BLaER1 treated with 17β-estradiol and CSF1 and Interleukin-3, amounts not matched to agents 10 nM and 100 nM (cell line): Measurements from ENCODE around the gene PLB1.

Experiments
- H3K27ac ChIP-seq, 11 experiments: shearing (Covaris generic); formaldehyde crosslinking; 2 replicates each; pipeline ENCODE4 v1.8.1; 2022
- H3K27me3 ChIP-seq, 11 experiments: shearing (Covaris generic); formaldehyde crosslinking; 2 replicates each; pipeline ENCODE4 v1.8.1; 2022
- H3K36me3 ChIP-seq, 11 experiments: shearing (Covaris generic); formaldehyde crosslinking; 2 replicates each; pipeline ENCODE4 v1.8.1; 2022
- H3K4me1 ChIP-seq, 10 experiments: shearing (Covaris generic); formaldehyde crosslinking; 2 replicates each; pipeline ENCODE4 v1.8.1; 2022
- H3K4me2 ChIP-seq, 11 experiments: shearing (Covaris generic); formaldehyde crosslinking; 2 replicates each; pipeline ENCODE4 v1.8.1; 2022
- H3K4me3 ChIP-seq, 10 experiments: shearing (Covaris generic); formaldehyde crosslinking; 2 replicates each; pipeline ENCODE4 v1.8.1; 2022
- H3K9ac ChIP-seq, 11 experiments: shearing (Covaris generic); formaldehyde crosslinking; 2 replicates each; pipeline ENCODE4 v1.8.1; 2022
- H3K9me3 ChIP-seq, 11 experiments: shearing (Covaris generic); formaldehyde crosslinking; replicated peaks in 1 of 11; 2 replicates each; pipeline ENCODE4 v1.8.1; 2022
- H4K20me1 ChIP-seq, 11 experiments: shearing (Covaris generic); formaldehyde crosslinking; 2 replicates each; pipeline ENCODE4 v1.8.1; 2022
- Cebpa-rat ChIP-seq, 11 experiments: shearing (Covaris generic); IDR thresholded peaks; 2 replicates each; pipeline ENCODE4 v1.8.1; 2022

The PLB1 gene

GRCh38 chr2:28588292-28588670 lies 92.4 kb downstream of the PLB1 start:
- no peak for TF ChIP-seq Cebpa-rat (IDR thresholded peaks at IDR 0.05)
- no peak overlapping the region for H3K9ac ChIP-seq
- H3K27me3 ChIP-seq: no peaks in the 10 kb centered on the region
- peak overlapping the region; percentile 57 to 75 (median 66) for H3K4me2 ChIP-seq
- H3K9me3 ChIP-seq: no peaks in the 10 kb centered on the region
- H3K27ac ChIP-seq: peak overlapping the region in 3 of 11 experiments; percentile 0 to 27 (median 26); a peak in 1 of 22 replicates
- H4K20me1 ChIP-seq: no peaks in the 10 kb centered on the region
- H3K36me3 ChIP-seq: no peaks in the 10 kb centered on the region
- peaks cover 28 to 62% (median 35%) of the 10 kb centered on the region in 10 experiments for H3K4me1 ChIP-seq
- H3K4me3 ChIP-seq: no peak overlapping the region

GRCh38 chr2:28589746-28590463 lies 94.0 kb downstream of the PLB1 start:
- H3K27me3 ChIP-seq: no peaks in the 10 kb centered on the region
- H3K9me3 ChIP-seq: no peaks in the 10 kb centered on the region
- no peaks in the 10 kb centered on the region for H4K20me1 ChIP-seq
- peaks cover 26 to 58% (median 30%) of the 10 kb centered on the region in 10 experiments for H3K4me1 ChIP-seq
- no peak overlapping the region for H3K4me3 ChIP-seq
- no peak overlapping the region for H3K27ac ChIP-seq
- no peak overlapping the region for H3K9ac ChIP-seq
- no peak for TF ChIP-seq Cebpa-rat (IDR thresholded peaks at IDR 0.05)
- no peaks in the 10 kb centered on the region for H3K36me3 ChIP-seq
- no peak overlapping the region for H3K4me2 ChIP-seq

DNA sequence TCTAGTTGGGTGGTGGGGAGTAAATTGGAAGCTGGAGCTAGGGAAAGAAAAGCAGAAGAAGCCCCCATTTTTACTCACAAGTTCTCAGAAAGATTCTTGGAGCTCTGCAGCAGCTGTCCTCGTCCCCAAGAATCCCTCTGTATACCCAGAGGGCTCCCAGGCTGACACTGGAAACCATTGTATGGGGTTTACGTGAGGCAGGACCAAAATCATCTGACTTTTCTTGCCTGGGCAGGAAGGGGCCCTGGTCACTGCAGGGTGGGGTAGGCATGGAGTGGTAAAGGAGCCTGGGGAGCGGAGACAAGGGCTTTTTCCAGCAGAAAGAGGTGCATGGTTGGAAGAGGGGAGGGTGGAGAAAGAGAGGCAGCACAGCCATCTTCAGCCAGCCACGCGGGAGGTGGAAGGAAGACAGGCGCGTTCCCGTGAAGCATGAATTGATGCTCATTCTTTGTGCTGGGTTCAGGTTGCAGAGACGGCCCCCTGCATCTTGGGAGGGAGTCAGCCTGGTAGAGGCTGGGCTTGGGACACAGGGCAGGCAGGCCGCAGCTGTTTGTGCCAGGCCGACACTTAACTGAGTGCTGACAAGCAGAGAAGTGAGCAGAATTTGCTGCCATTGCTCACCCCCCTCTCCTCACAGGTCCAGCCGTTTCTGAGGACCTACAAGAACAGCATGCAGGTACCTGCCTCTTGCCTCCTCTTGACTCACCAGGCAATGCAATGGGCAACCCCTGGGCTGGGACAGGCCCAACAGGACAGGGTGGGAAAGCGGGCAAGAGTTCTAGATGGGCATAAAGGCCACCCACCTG lies 94.8 kb downstream of the PLB1 start:
- Histone ChIP-seq H4K20me1 (no peaks in the 10 kb centered on the region), H3K4me2 (no peak overlapping the region), H3K9me3 (no peaks in the 10 kb centered on the region), H3K27me3 (no peaks in the 10 kb centered on the region), H3K4me3 (no peak overlapping the region), H3K36me3 (no peaks in the 10 kb centered on the region), H3K9ac (no peak overlapping the region), H3K27ac (no peak overlapping the region), H3K4me1 (peaks cover 26 to 52% (median 30%) of the 10 kb centered on the region in 10 experiments)
- no peak for TF ChIP-seq Cebpa-rat (IDR thresholded peaks at IDR 0.05)

GRCh38 chr2:28591711-28592335 lies 96.0 kb downstream of the PLB1 start:
- Histone ChIP-seq H3K4me3 (no peak overlapping the region), H3K4me1 (peaks cover 23 to 45% (median 27%) of the 10 kb centered on the region in 10 experiments), H4K20me1 (no peaks in the 10 kb centered on the region), H3K36me3 (no peaks in the 10 kb centered on the region), H3K4me2 (peak overlapping the region in 2 of 11 experiments; percentile 9 to 47; a peak in 2 of 22 replicates), H3K9ac (no peak overlapping the region), H3K27me3 (no peaks in the 10 kb centered on the region), H3K27ac (no peak overlapping the region), H3K9me3 (no peaks in the 10 kb centered on the region)
- no peak for TF ChIP-seq Cebpa-rat (IDR thresholded peaks at IDR 0.05)

DNA sequence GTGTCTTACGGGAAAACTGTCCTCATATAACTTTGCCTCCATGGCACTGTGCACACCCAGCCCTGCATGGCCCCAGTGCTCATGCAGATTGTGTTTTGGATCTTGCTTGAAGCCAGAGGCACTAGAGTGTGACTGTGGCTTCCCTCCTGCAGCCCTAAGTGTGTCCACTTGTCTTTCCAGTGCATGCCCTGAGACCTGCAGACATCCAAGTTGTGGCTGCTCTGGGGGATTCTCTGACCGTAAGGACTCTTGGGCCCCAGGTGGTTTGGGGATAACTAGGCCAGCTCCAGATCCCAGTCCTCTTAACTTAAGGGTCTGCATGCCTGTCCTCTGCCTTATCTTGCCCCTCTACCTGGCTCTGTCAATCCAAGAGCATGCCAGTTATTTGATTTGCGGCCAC lies 96.6 kb downstream of the PLB1 start:
- H3K4me2 ChIP-seq: no peak overlapping the region
- no peak overlapping the region for H3K27ac ChIP-seq
- H3K27me3 ChIP-seq: no peaks in the 10 kb centered on the region
- peaks cover 17 to 39% (median 20%) of the 10 kb centered on the region in 10 experiments for H3K4me1 ChIP-seq
- no peak for TF ChIP-seq Cebpa-rat (IDR thresholded peaks at IDR 0.05)
- no peaks in the 10 kb centered on the region for H3K36me3 ChIP-seq
- no peak overlapping the region for H3K4me3 ChIP-seq
- no peaks in the 10 kb centered on the region for H3K9me3 ChIP-seq
- no peak overlapping the region for H3K9ac ChIP-seq
- H4K20me1 ChIP-seq: no peaks in the 10 kb centered on the region

DNA sequence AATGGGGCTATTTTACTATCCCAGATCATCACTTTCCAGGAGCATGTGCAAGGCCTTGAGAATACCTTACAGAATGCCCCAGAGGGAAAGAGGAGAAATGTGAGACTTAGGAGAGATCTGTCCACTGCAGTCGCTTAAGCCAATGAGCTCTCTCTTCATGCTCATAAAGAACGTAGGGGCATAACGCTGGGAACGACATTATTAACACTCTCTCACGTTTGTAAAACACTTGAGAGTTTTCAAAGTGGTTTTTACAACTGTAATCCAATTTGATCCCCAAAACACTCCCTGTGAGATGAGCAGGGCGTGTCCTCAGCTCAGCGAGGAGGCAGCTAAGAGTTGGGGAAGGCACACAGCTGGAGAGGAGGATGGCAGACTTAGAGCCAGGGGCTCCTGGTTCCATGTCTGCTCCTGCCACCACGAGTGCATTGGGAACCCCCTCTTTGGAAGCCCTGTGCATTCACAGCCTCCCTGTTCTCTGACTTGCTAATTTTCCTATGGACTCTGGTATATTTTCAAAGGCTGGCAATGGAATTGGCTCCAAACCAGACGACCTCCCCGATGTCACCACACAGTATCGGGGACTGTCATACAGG lies 97.4 kb downstream of the PLB1 start:
- H3K4me2 ChIP-seq: no peak overlapping the region
- no peaks in the 10 kb centered on the region for H3K9me3 ChIP-seq
- no peaks in the 10 kb centered on the region for H3K27me3 ChIP-seq
- H3K27ac ChIP-seq: no peak overlapping the region
- no peak overlapping the region for H3K4me3 ChIP-seq
- no peak for TF ChIP-seq Cebpa-rat (IDR thresholded peaks at IDR 0.05)
- no peaks in the 10 kb centered on the region for H4K20me1 ChIP-seq
- H3K36me3 ChIP-seq: no peaks in the 10 kb centered on the region
- peaks cover 9 to 31% (median 12%) of the 10 kb centered on the region in 10 experiments for H3K4me1 ChIP-seq
- no peak overlapping the region for H3K9ac ChIP-seq

- Histone ChIP-seq H3K27me3 (no peaks in the 10 kb centered on the region), H3K4me1 (peaks cover 6 to 32% (median 10%) of the 10 kb centered on the region in 10 experiments; a peak in 19 of 20 replicates), H3K36me3 (no peaks in the 10 kb centered on the region), H3K4me3 (no peak overlapping the region), H3K9ac (peak overlapping the region in 3 of 11 experiments; percentile 15 to 34 (median 33); a peak in 4 of 22 replicates), H3K9me3 (no peaks in the 10 kb centered on the region), H3K27ac (peak overlapping the region in 1 of 11 experiments; percentile 56; a peak in 3 of 22 replicates), H3K4me2 (peak overlapping the region in 9 of 11 experiments; percentile 22 to 79 (median 55); a peak in 11 of 22 replicates), H4K20me1 (no peaks in the 10 kb centered on the region)
- TF ChIP-seq Cebpa-rat (IDR thresholded peaks at IDR 0.05): no peak
Measured at GRCh38 chr2:28594000-28594331, 98.1 kb downstream of the PLB1 start.

- H3K4me2 ChIP-seq: peak overlapping the region; percentile 22 to 79 (median 42); a peak in 17 of 22 replicates
- H3K9me3 ChIP-seq: no peaks in the 10 kb centered on the region
- no peak overlapping the region for H3K4me3 ChIP-seq
- H3K9ac ChIP-seq: peak overlapping the region in 4 of 11 experiments; percentile 15 to 34 (median 30); a peak in 4 of 22 replicates
- no peaks in the 10 kb centered on the region for H3K36me3 ChIP-seq
- H4K20me1 ChIP-seq: no peaks in the 10 kb centered on the region
- TF ChIP-seq Cebpa-rat (IDR thresholded peaks at IDR 0.05): no peak
- H3K27ac ChIP-seq: peak overlapping the region in 3 of 11 experiments; percentile 41 to 56 (median 46); a peak in 5 of 22 replicates
- H3K4me1 ChIP-seq: peaks cover 6 to 38% (median 10%) of the 10 kb centered on the region in 10 experiments; a peak in 19 of 20 replicates
- H3K27me3 ChIP-seq: no peaks in the 10 kb centered on the region
Measured at GRCh38 chr2:28594332-28595108, 98.7 kb downstream of the PLB1 start.
